ENCODE data around the gene FAM171A1. TPM values are rescaled to one million over a fixed set of nuclear protein-coding genes. Genes with fewer than 3 reads are reported as not detected.

The FAM171A1 gene
- total and polyA plus RNA-seq, 2 of the 13 experiments (the other 11 are each of a cell fraction or from before 2014, with no cell fraction given): 21.5 to 34.7 TPM

GRCh38 chr10:15169555-15170401 is 201.3 kb downstream of the FAM171A1 start (continued):
- TF ChIP-seq ZNF552 (CRISPR knock-in tag; IDR thresholded peaks at IDR 0.05; ENCODE audit: borderline replicate concordance) (no peak), TRAFD1 (CRISPR knock-in tag; IDR thresholded peaks at IDR 0.05; ENCODE audit: borderline replicate concordance) (no peak), ZNF510 (CRISPR knock-in tag; IDR thresholded peaks at IDR 0.05; ENCODE audit: low read depth) (no peak), DNMT1 (CRISPR knock-in tag; IDR thresholded peaks at IDR 0.05) (no peak), NONO (IDR thresholded peaks at IDR 0.05) (no peak), NONO (CRISPR knock-in tag; conservative IDR thresholded peaks at IDR 0.05) (no peak), BATF2 (CRISPR knock-in tag; IDR thresholded peaks at IDR 0.05) (no peak), ZNF772 (CRISPR knock-in tag; IDR thresholded peaks at IDR 0.05) (no peak), ZNF784 (CRISPR knock-in tag; IDR thresholded peaks at IDR 0.05; ENCODE audit: borderline replicate concordance) (no peak), ZNF709 (CRISPR knock-in tag; IDR thresholded peaks at IDR 0.05) (0 out of 2 replicates have a peak, but pooled peaks have one; percentile 29), GABPB1 (CRISPR knock-in tag; IDR thresholded peaks at IDR 0.05) (peak; percentile 30; the same call in 1 of the 2 replicates), STAT6 (CRISPR knock-in tag; IDR thresholded peaks at IDR 0.05; ENCODE audit: borderline replicate concordance) (no peak), KAT8 (CRISPR knock-in tag; IDR thresholded peaks at IDR 0.05) (0 out of 2 replicates have a peak, but pooled peaks have one; percentile 23), TFAP4 (IDR thresholded peaks at IDR 0.05; ENCODE audit: borderline replicate concordance, low read depth) (peak; percentile 53; the same call in 1 of the 2 replicates), ZBTB7B (CRISPR knock-in tag; IDR thresholded peaks at IDR 0.05) (no peak), REPIN1 (CRISPR knock-in tag; IDR thresholded peaks at IDR 0.05; ENCODE audit: borderline replicate concordance, low read depth) (no peak), HNF1B (CRISPR knock-in tag; IDR thresholded peaks at IDR 0.05) (0 out of 2 replicates have a peak, but pooled peaks have one; percentile 22), MBD4 (IDR thresholded peaks at IDR 0.05; ENCODE audit: borderline replicate concordance, low read length) (no peak)
